8988T (cell line): Measurements from ENCODE around the gene CARD11.

ENCODE experiments used
- DNase-seq: peaks from one replicate; pipeline ENCODE4 v3.0.0; 2011

CARD11 gene

DNA sequence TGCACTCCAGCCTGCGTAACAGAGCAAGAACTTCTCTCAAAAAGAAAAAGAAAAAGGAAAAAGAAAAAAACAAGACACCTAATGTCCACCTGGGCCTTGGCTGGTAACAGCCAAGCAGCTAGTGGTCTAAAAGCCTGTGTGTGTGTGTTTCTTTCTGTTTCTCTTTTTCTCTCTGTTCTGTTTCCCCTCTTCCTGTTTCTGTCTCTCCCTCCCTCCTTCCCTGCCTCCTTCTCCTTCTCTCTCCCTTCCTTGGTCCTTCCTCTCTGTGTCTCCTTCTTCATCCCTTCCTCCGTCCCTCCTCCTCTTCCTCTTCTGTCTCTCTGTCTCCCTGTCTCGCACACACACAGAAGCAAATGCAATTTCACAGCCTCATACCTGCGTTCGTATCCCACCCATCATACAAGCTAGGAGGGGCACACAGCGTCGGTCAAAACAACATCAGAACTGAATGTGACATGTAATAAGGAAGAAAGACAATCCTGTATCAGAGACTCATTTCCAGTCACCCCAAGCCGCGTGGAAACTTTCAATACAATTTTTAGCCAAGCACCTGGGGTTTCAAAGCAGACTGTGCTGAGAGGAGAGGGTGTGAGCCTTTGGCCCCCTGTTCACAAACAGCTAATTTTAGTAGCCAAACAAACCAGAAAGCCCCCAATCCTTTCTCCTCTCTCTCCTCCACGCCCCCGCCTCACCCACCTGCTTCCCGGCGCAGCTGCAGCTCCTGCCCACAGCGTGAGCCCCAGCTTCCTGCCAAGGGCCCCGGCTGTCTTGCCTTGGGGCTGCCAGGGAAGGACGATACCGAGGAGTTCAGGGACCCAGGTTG, 149.3 kb downstream of the CARD11 start:
- DNase-seq: no peak

- DNase-seq: no peak
Measured at GRCh38 chr7:2893411-2893861, 150.2 kb downstream of the CARD11 start.

DNA sequence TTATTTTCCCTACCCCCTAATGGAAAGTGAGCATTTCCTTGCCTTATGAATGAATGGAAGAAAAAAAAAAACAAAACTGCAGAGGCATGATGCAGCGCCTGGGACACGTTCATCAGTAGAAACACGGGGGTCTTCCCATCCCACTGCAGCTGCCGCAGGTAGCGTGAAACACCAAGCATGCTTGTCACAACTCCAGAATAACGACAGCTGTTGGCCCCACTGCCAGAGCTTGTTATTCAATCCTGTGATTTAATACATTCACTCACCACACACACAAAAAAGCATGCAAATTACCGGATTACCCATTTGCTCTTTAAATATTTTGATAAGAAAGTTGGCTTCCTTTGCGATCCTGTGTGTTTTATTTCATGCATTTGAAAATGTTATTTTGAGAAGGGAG, 151.1 kb downstream of the CARD11 start:
- no peak for DNase-seq

DNA sequence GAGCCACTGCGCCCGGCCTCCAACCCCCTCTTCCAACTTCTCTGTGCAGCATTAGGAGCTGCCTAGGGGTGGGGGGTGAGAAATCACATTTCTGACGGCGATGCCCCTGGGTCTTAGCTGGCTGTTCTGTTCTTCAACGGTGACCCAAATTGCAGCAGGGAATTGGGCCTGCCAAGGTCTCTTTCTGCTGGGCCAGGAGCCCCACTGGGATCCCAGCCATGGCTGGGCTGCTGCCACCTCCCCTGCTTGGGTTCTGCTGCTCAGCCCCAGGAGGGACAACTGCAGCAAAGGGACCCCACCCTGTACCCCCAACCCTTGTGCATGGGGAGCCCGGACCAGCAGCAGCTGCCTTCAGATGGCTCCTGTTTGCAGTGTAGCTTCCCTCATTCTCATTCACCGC, 155.9 kb downstream of the CARD11 start:
- no peak for DNase-seq

DNA sequence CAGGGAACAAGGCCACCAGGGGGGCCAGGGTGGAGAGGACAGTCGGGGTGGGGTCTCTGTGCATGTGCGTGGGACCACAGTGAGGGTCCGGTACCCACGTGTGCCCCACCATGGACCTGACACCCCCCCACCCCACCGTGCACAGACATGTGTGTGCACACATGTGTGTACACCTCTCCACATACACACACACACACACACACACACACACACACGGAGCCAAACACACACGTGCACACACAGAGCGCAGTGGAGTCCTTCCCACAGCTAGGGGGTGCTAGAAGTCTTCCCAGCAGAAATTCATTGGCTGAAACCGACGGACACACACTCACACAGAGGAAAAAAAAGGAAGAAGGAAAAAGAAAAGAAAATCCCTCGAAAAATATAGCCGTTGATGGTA, 156.8 kb downstream of the CARD11 start:
- peak; percentile 68 for DNase-seq

GRCh38 chr7:2886391-2886790, 157.3 kb downstream of the CARD11 start:
- no peak for DNase-seq

DNA sequence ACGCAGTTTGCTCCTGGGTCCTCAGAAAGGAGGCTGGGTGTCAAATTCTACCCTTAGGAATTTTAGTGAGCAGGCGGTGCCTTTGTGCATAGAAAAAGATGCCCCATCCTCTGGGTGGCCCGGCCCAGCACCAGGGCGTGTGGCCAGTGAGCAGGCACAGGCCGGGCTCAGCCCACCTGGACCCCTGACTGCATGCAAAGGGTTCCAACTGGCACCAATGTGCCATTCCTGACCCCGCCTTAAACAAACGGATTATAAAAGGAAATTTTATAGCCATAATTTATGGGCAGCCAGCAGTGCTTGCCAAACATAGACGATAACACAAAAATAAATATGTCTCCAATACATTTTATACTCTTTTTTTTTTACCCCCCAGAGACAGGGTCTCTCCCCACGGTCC, 159.5 kb downstream of the CARD11 start:
- no peak for DNase-seq

GRCh38 chr7:2883101-2883500, 160.6 kb downstream of the CARD11 start:
- no peak for DNase-seq

GRCh38 chr7:2882111-2882510, 161.6 kb downstream of the CARD11 start:
- DNase-seq: no peak

DNA sequence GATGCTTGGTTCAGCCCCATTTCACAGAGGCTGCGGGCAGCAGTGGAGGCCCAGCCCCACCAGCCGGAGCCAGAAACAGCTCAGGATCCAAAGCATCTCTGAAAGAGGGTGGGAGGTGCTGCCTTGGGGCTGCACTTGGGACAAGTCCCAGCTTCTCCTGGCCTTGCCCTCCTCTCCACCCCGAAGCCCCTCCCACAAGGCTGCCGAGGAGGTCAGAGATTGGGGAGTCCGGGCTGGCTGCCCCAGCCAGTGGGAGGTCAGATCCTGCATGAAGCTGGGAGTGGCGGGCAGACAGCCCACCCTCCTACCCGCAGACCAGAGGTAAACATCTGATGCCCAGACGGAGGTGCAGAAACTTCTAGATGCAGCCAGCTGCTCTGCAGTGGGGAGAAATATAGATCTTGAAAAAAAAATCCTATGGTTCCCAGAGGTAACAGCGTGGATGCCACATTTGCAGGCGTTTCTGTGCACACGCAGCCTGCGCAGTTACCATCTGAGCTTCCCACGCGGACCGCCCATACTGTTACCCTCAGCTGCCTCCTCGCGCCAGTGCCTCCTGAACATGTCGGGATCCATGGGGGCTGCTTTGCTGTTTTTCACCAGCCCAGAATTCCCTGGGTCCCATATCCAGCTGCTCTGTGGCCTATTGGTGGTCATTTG, 162.7 kb downstream of the CARD11 start:
- DNase-seq: no peak

GRCh38 chr7:2880051-2880450, 163.6 kb downstream of the CARD11 start:
- no peak for DNase-seq

GRCh38 chr7:2879354-2879753, 164.3 kb downstream of the CARD11 start:
- no peak for DNase-seq

- no peak for DNase-seq
Measured at GRCh38 chr7:2878306-2878705, 165.4 kb downstream of the CARD11 start.

DNA sequence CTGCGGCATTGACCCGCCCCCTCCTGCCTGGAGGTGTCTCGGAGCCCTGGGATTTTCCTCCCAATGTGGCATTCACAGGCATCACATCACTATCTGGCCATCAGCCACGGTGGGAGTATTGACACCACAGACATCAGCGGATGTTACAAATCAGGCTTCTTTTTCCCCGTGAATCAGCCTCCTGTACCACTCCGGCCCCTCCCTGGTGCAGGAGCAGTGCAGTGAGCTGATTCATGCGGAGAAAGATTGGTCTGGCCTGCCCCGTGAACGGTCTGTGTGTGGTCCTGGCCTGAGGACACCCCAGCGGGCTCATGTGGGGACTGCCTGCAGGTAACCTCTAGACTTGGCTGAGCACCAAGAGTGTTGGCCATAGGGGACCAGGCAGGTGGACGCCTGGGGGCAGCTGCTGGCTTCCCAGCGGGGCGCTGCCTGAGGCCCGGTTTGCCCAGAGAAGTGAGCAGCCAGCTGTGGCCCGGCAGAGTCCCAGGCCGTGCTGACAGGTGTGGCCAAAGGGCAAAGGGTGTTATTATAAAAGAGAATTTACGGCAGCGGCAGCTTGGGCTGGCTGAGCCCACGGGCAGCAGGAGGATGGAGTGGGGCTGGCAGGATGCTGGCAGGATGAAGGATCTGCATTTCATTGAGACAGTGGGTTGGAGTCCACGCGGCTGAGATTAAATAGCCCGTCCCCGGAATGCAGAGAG, 167.5 kb downstream of the CARD11 start:
- no peak for DNase-seq

- DNase-seq: peak; percentile 51
Measured at GRCh38 chr7:2873686-2874551, 169.7 kb downstream of the CARD11 start.

DNA sequence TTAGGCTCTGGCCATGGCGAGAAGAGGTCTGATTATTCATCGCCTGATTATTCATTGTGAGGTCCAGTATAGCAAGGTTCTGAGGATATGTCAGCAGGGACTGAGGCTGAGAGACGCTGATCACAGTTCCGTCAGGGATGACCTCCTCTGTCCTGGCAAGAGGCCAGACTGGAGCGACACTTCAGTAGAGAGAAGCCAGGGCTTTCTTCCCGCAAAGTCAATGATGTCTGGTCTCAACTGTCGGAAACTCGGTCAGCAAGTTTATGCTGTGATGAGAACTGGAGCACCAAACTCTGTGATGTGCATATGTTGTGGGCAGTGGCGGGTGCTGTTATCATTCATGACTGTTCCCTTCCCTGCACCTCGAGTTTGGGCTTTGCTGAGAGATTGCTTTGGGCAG, 170.5 kb downstream of the CARD11 start:
- no peak for DNase-seq

DNA sequence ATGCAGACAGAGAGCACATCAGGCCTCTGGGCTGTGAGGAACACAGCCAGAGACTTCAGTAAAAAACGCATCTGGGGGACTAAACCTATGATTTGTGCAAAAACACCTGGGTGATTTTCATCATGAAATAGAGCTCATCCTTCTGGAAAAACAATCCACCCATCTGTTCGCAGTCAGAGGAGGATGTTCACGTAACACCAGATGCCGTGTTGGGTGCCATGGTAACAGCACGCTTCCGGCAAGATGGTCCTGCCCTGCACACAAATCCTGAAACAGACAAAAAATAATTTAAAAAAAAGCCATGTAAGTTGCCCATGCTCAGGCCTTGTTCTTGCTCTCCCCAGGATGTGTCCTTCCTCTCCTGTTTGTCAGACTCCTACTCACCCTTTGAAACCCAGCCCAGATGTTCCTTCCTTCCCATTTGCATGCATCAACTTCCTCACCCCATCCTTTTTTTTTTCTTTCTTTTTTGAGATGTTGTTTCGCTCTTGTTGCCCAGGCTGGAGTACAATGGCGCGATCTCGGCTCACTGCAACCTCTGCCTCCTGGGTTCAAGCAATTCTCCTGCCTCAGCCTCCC, 171.3 kb downstream of the CARD11 start:
- DNase-seq: no peak

- DNase-seq: no peak
Measured at GRCh38 chr7:2870471-2870931, 173.2 kb downstream of the CARD11 start.

DNA sequence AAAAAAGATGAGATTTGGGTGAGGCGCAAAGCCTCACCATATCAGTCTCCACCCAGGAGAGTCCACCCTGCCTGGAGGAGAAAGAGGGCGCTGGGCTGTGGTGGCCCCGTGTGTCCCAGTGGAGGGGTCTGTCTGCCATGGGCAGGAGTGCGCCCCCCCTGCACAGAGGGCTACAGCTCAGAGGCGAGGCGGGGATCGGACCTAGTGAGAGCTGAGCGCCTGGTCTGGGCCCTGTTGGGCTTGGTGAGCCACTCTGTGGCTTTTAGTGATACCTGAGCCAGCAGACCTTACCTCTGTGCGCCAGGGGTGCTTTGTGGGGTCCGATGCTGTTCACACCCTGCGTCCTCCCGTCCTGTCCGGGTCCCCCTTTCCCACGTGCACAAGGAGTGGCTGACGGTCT, 173.7 kb downstream of the CARD11 start:
- DNase-seq: no peak

- no peak for DNase-seq
Measured at GRCh38 chr7:2866601-2867000, 177.1 kb downstream of the CARD11 start.

DNA sequence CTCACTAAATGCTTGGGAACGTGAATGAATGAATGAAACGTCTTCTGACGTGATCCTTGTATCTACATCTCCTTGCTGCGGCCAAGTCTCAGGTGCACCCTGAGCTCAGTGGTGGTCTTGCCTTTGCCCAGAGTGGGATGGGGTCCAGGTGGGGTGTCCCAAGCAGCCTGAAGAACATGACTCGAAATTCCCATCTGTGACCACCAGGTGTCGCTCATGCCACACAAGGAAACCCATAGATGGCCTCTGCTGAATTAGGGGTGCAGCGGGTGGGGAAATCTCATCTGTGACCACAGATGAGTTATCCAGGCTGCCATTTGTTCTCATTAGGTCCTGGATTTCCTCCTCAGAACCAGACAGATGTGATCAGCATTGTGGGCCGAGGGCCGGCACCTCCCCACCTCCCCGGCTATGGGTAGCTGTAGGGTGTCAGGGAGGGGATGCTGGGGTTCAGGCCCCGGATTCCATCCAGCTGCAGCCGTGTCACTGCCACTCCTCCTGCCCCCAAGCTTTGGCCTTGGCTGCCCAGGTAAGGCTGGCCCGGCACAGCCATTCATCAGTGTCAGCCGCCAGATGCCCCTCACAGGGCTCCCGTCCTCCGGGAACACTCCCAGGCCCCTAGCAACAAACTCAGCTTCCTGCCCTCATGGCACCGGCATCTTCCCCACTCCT, 178.5 kb downstream of the CARD11 start:
- DNase-seq: no peak
